ENCODE data around the gene FCHSD2.

DNA sequence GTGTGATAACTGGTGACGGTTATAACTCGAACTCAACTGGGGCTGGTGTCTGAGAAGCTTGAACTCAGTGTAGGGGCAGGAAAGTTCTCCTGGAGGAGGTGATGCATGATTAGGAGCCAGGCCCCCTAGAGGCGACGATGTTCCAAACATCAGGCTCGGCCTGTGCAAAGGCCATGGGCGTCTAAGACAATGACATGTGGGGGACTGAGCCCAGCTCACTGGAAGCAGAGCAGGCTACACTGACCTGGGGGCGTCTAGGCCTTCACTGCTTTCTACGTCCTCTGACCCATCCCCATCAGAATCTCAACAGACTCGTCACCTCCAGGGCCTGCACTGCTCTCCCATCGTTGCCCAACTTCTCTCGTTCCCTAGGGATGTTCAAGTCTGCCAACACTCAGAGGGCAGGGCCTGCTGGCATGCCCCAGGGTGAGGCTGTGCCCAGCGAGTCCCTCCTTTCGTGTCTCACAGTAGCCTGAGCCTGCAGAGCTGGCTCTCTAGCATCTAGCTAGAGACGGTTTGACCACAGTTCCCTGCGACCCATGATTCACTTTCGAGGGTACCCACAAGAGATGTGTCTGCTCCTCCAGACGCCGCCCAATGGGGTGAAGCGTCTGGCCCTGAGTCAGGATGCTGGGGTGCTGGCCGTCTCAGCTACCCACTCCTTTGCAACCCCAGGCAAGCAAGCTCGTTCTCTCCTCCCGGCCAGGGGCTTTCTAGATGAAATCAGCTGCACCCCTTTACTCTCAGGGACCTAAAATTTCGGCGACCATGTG, 329.0 kb downstream of the FCHSD2 start:
- TF ChIP-seq TAF1 (conservative IDR thresholded peaks at IDR 0.05), result no peak
- TF ChIP-seq, protein P1, sequence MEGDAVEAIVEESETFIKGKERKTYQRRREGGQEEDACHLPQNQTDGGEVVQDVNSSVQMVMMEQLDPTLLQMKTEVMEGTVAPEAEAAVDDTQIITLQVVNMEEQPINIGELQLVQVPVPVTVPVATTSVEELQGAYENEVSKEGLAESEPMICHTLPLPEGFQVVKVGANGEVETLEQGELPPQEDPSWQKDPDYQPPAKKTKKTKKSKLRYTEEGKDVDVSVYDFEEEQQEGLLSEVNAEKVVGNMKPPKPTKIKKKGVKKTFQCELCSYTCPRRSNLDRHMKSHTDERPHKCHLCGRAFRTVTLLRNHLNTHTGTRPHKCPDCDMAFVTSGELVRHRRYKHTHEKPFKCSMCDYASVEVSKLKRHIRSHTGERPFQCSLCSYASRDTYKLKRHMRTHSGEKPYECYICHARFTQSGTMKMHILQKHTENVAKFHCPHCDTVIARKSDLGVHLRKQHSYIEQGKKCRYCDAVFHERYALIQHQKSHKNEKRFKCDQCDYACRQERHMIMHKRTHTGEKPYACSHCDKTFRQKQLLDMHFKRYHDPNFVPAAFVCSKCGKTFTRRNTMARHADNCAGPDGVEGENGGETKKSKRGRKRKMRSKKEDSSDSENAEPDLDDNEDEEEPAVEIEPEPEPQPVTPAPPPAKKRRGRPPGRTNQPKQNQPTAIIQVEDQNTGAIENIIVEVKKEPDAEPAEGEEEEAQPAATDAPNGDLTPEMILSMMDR (IDR thresholded peaks at IDR 0.05; ENCODE audit: low read depth, low read length, missing input control), result peak; percentile 26
- no peak for TF ChIP-seq JUND (IDR thresholded peaks at IDR 0.05)
- no peak for TF ChIP-seq SP1 (IDR thresholded peaks at IDR 0.05)
- no peak for TF ChIP-seq GABPA (IDR thresholded peaks at IDR 0.05 in 1 of 2, conservative IDR thresholded peaks at IDR 0.05 in 1 of 2)
- TF ChIP-seq, protein P2, sequence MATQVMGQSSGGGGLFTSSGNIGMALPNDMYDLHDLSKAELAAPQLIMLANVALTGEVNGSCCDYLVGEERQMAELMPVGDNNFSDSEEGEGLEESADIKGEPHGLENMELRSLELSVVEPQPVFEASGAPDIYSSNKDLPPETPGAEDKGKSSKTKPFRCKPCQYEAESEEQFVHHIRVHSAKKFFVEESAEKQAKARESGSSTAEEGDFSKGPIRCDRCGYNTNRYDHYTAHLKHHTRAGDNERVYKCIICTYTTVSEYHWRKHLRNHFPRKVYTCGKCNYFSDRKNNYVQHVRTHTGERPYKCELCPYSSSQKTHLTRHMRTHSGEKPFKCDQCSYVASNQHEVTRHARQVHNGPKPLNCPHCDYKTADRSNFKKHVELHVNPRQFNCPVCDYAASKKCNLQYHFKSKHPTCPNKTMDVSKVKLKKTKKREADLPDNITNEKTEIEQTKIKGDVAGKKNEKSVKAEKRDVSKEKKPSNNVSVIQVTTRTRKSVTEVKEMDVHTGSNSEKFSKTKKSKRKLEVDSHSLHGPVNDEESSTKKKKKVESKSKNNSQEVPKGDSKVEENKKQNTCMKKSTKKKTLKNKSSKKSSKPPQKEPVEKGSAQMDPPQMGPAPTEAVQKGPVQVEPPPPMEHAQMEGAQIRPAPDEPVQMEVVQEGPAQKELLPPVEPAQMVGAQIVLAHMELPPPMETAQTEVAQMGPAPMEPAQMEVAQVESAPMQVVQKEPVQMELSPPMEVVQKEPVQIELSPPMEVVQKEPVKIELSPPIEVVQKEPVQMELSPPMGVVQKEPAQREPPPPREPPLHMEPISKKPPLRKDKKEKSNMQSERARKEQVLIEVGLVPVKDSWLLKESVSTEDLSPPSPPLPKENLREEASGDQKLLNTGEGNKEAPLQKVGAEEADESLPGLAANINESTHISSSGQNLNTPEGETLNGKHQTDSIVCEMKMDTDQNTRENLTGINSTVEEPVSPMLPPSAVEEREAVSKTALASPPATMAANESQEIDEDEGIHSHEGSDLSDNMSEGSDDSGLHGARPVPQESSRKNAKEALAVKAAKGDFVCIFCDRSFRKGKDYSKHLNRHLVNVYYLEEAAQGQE (IDR thresholded peaks at IDR 0.05), result no peak
- no peak for TF ChIP-seq EGR1 (IDR thresholded peaks at IDR 0.05; ENCODE audit: low read depth in 2 of 2)
- TF ChIP-seq, protein P3, sequence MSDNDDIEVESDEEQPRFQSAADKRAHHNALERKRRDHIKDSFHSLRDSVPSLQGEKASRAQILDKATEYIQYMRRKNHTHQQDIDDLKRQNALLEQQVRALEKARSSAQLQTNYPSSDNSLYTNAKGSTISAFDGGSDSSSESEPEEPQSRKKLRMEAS (IDR thresholded peaks at IDR 0.05), result no peak
- TF ChIP-seq, protein P4, sequence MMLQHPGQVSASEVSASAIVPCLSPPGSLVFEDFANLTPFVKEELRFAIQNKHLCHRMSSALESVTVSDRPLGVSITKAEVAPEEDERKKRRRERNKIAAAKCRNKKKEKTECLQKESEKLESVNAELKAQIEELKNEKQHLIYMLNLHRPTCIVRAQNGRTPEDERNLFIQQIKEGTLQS (IDR thresholded peaks at IDR 0.05), result no peak
- no peak for TF ChIP-seq YY1 (IDR thresholded peaks at IDR 0.05)

All from liver (tissue), 3 donors.